SK-MEL-5 (cell line): ENCODE results near the gene OR51A2. TPM values are rescaled to one million over a fixed set of nuclear protein-coding genes. Genes with fewer than 3 reads are reported as not detected.
"Not testable (repeated sequence)": the region's sequence is repeated elsewhere in the genome, so short reads cannot be mapped to it uniquely, and the experiment has no call there.

Source experiments
- DNase-seq: peaks from one replicate; pipeline ENCODE4 v3.0.0-alpha.2; 2016; ENCODE audit warnings: low read depth, low spot score
- in situ Hi-C: cut with HindIII; loops from 2 replicates; pipeline ENCODE4 v1.10.0; 2016; ENCODE audit warnings: low sequenced_read_pairs, high pct_unique_total_duplicates, low pct_unique_long_range_greater_than_20kb
- polyA plus RNA-seq, 2 experiments: library from polyadenylated mRNA; depleted of rRNA; stranded (reverse); fragments of >200 nt; gene quantifications; 2 replicates each; pipeline ENCODE4 v1.2.3, GENCODE V29; 2015
- total RNA-seq: library from RNA; depleted of rRNA; stranded (reverse); fragments of >200 nt; shearing (Covaris generic); gene quantifications from 2 replicates; pipeline ENCODE4 v1.2.3, GENCODE V29; 2014; rRNA removed

The OR51A2 gene, protein sequence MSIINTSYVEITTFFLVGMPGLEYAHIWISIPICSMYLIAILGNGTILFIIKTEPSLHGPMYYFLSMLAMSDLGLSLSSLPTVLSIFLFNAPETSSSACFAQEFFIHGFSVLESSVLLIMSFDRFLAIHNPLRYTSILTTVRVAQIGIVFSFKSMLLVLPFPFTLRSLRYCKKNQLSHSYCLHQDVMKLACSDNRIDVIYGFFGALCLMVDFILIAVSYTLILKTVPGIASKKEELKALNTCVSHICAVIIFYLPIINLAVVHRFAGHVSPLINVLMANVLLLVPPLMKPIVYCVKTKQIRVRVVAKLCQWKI
- total RNA-seq: not detected in 2 replicates
- not detected in 2 replicates for polyA plus RNA-seq (2015; cell fraction: cytosol; rRNA removed)
- polyA plus RNA-seq (2015; cell fraction: nucleus; rRNA removed): not detected in 2 replicates

DNA sequence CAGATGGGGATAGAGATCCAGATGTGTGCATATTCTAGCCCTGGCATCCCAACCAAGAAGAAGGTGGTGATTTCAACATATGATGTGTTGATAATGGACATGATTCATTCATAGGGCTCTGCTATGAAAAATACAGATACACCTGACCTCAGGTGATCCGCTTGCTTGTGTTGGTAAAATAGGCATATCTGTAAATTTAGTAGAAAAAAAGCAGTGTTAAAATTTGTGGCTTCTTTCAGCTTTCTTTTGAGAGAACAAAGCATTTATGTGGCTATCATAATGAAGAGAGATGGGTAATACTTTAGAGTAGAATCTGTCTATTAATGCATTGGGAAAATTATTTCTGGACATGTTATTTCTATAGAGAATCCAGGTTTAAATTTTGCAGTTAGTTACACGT lies at the start of gene OR51A2:
OR51A2 (minus strand) TSS at position 101 of the 400 bp plus-strand sequence; CDS start at position 101, 0 bp downstream.
- in situ Hi-C loops, DNase-seq: not testable (repeated sequence)

DNA sequence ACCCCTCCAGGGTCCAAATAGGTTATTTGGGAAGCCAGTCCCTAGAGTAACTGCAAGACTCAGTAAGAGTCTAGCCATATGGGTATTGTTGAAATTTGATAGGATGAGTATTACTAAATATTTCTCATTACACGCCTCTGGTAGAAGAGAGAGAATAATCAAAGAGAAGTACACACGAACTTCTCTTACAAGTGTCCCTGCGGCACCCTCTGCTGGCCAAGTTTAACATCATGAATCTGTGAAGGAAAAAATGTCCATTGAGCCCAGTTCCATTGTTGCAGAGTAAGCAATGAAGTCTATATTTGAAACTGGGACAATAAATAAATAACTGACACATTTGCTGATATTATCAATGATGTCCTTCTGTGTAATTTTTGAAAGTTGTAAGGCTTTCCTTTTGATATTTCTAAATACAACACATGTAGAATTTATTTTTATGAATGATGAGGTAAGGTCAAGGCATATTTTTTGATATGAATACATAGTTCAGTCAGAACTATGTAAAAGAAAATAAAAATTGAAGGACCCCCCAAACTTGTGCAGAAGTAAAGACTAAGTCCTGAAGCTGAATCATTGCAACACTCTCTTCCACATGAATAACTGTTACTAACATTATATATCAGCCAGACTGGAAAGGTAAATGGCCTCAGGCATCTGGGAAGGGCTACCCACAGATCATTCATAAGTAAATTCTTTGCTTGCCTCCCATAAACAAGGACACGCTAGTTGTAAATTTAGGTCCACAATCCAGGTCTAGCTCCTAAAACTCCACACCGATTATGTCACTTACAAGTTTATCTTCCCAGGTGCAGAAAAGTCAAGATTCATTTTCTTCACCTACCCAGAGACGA lies 49.1 kb upstream of the OR51A2 start:
- in situ Hi-C loops: no loop called here
- DNase-seq: peak; percentile 74

DNA sequence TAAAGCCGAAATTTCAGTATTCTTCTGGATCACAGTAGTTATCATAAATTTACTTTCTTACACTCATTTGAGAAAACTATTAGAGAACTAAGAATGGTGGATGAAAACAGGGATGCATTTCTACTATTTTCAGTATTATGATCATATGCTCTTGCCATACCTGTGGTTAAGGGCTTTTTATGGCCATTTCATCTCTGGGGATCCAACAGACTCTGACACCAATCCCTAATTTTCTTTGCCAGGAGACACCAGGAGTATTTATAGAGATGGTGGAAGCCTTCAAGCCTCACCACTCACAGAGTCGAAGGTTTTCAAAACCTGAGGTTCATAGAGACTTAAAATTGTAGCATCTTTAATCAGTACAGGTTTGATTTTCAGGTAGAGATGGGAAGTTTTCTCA lies 39.0 kb upstream of the OR51A2 start, which contains the start of gene OR51L1:
OR51L1 (plus strand) TSS at position 301 of the 400 bp plus-strand sequence. CDS start 4,132 bp downstream, outside the sequence.
- in situ Hi-C loops: no loop called here
- no peak for DNase-seq

DNA sequence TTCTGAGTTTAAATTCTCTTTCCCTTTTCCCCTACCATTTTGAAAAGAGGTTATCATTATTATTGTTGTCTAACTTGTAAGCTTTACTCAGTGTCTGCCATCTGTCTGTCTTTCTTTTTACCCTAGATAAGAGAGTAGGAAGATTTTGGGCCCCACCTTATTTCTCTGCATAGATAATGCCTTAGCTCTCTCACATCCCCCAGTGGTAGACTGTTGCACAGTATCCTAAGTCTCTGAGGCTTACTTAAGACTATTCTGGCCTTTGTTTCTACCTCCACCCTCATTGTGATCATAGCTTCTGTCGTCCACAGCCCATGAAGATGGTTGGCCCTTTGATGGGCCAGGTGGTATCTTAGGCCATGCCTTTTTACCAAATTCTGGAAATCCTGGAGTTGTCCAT lies 35.5 kb upstream of the OR51A2 start:
- in situ Hi-C loops: no loop called here
- DNase-seq: peak; percentile 6

DNA sequence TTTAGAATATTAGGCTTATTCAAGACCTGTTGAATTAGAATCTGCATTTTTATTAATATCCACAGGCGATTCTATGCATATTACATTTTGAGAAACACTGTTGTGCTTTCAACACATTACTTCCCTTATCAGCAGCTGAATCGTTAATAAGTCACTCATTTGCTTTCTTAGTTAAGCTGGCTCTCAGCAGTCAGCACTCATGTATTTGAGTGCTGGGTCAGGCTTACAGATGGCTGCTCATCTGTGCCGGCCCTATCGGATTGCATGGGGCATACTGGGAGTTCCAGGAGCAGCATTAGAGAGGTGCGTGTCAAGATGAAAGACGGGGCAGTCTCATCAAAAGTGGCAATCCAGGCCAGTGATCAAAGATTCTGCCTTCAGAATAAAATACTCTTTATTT lies 28.3 kb upstream of the OR51A2 start:
- in situ Hi-C loops: no loop called here

DNA sequence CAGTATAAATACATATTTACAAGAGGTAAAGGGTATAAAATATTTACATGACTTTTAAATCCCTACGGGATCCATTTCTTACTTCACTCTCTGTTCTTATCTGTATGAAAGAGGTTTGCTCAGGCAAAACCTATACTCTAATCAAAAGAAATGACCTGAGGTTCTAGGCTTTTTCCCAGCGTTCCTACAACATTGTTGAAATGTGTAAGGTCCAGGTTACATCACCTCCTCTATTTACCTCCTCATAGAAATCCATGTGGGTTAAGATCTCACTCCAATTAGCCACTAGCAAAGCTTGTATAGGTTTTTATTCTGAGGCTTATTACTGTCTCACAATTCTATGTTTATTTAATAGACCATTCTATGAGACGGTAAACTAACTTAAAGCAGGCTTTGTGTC lies 27.2 kb upstream of the OR51A2 start:
- DNase-seq: no peak
- in situ Hi-C loops: no loop called here

More for the DNA sequence above, 28.3 kb upstream of the OR51A2 start:
- no peak for DNase-seq

DNA sequence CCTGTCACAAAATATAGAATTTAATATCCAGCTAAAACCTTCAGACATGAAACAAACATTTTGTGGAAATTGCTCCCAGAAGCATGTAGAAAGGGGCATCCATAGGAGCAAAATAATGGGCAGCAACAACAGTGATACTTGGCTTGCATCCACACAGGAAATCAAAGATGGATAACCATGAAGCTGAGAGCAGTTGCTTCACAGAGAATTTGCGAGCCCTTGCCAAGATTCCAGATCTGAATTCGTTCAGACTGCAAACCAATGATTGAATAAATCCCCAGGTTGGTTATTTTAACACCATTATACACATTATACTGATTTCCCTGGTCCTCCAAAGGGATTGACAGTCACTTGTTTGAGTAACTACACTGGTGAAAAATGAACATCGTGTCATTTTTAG lies 23.5 kb upstream of the OR51A2 start:
- no peak for DNase-seq
- in situ Hi-C loops: no loop called here

DNA sequence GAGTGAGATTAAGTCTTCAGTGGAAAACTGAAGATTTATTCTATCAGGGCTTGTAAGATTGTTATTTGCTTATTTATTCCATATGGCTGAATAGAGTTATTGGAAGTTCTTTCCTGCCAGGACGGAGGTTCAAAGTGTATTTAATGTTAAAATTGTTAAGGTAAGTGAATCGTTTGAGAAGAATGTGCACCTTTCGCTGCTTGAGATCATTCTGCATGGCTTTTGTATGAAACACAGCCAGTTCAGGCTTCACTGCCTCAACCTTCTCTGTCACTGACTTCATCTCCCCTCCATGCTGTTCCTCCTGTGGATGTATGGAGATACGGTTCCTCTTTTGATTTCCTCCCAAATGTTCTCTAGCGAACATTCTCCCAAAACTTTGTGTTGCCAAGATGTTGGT lies 19.9 kb upstream of the OR51A2 start:
- in situ Hi-C loops: no loop called here
- DNase-seq: no peak

DNA sequence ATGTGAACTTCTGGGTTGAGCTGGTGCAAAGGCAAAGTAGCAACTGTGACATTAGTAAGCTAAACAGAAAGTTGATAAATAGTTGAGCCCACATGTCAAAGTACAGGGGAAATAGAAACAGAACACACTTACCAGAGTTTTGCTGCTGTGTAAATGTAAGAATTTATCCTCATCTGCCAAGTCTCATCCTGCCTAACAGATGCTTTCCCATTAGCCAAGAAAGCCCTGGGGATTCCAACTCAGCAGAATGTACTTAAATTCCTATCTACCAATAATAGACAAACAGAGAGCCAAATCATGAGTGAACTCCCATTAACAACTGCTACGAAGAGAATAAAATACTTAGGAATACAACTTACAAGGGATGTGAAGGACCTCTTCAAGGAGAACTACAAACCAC lies 7.3 kb upstream of the OR51A2 start:
- in situ Hi-C loops: no loop called here
- DNase-seq: no peak

DNA sequence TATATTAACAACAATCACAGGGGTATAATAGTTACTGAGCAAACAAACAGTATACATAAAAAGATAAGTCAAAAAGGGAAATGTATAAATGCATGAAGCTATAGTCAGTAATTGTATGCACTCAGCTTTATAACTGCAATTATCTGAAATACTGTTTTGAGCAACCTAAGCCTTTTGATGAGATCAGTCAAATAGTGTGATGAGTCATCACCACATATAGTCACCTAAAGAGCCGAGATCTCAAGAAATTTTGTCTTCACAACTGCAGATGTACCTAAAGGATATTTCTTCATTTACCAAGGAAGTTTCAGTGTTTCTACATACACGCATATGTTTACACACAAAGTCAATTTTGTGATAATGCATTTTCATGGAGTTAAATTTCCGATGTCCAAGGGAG lies 5.4 kb upstream of the OR51A2 start:
- in situ Hi-C loops: no loop called here
- DNase-seq: no peak

DNA sequence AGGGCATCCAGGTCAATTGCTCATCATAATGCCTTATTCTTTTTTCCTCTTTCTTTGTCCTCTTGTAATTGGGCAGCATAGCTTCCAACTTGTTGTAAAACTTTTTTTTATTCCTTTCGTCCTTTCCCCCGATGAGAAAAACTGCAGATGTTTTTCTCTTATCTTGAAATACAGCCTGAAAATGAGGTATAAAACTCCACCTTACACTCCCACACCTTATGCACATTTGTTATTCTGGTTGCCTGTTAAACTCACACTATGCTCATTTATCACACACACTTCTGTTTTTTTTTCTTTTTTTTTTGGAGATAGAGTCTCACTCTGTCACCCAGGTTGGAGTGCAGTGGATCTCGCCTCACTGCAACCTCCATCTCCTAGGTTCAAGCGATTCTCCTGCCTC lies 1.9 kb upstream of the OR51A2 start:
- DNase-seq: no peak
- in situ Hi-C loops: no loop called here

DNA sequence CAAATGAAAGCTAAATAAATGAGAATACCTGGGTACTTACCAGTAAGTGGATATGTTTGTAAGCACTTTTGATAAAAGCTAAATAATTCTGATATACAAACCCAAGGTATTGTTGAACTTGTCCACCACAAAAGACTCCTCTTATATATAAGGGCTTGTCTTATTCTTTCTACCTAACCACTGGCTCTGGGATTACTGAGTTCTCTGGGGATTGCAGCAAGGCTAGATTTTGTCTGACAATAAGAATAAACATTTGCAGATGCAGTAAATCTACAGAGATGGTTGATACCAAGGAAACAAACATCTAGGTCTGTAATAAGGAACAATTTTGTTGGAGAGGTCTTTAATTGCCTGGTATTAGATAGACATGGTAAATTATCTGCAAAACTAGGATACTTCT lies 8.0 kb downstream of the OR51A2 start, which contains the start of gene OR51A4:
OR51A4 (minus strand) TSS at position 101 of the 400 bp plus-strand sequence. CDS start 505 bp downstream, outside the sequence.
- DNase-seq: no peak
- in situ Hi-C loops: no loop called here

DNA sequence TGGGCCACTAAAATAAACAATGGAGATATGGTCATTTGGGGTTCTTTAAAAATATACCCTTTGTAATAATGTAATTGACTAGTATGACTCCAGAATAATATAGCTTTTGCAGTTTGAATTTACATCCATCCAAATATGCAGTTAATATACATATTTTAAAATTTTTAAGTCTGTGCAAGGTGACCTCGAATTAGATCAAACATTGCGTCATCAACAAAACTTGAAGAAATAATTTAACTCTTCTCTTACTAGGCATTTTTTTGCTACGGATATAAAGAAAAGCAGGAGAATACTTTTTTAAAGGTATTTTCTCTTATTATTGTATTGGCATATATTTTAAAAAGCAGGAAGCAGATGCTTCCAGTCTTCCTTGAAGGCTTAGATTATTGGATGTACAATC lies 18.8 kb downstream of the OR51A2 start:
- in situ Hi-C loops: no loop called here
- no peak for DNase-seq

DNA sequence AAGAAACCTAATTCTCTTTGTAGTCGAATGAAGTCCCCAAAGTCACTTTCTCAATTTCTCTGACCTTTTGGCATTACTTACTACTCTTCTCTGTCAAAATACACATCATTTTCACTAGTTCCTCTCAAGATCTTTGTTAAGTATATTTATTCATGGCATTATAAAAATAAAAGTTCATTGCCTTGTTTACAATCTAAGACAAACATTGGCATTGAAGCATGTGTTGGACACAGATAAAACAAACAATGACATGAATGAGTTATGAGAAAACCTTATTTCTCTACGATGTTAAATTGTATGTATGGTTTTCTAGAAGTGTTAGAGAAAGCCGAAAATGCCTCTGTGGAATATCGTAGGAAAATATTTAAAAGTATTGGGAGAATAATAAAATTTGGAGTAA lies 22.8 kb downstream of the OR51A2 start:
- in situ Hi-C loops: no loop called here
- no peak for DNase-seq

DNA sequence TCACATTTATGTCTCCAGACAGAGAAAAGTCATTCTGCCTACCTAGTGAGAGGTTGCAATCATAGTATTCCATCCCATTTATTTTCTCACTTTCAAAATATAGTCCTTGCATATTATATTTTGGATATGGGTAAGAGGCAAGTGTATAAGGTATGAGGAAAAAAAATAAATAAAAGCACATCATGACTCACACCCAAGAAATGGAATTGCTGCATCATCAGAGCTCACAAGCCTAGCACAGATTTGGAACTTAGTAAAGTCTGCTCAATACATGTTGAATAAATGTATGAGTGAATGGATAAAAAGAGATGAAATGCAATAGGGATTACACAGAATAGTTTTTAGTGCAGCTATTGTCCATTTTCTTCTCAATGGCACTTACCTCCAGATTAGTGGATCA lies 28.9 kb downstream of the OR51A2 start:
- DNase-seq: no peak
- in situ Hi-C loops: no loop called here

DNA sequence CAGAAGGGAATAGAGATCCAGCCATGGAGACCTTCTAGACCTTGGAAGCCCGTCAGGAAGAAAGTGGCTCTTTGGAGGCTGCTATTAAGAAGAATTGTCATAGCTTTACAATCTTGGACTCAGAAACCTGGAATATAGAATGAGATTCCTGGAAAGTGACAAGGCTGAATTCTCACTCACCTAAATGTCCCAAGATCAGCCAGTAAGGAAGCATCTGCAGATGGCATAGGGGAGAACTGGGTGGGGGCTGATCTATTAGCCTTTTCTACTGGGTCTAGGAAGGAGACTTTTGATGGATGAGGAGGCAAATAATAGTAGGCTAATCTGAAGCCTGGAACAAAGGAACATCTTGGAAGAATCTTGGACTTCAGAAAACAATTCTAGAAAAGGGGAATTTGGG lies 31.3 kb downstream of the OR51A2 start, which contains the start of gene OR51G1:
OR51G1 (minus strand) TSS at position 101 of the 400 bp plus-strand sequence; CDS start at position 101, 0 bp downstream.
- DNase-seq: no peak
- in situ Hi-C loops: no loop called here

DNA sequence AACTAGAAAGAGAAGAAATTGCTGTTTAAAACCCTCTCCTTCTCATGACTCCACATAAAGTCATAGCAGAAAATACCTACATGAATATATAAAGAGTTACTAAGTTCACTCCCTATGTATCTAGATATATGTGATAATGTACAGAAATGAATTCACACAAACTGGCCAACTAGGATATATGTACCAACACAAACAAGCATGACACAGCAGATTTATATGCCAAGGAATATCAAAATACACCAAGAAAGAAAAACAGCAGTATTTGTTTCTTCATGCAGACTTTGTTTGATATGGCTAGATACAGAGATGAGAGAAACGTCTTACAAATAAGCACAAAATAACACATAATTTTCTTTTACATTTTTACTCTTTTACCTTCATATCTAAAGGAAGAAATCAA lies 33.2 kb downstream of the OR51A2 start:
- in situ Hi-C loops: no loop called here
- no peak for DNase-seq

DNA sequence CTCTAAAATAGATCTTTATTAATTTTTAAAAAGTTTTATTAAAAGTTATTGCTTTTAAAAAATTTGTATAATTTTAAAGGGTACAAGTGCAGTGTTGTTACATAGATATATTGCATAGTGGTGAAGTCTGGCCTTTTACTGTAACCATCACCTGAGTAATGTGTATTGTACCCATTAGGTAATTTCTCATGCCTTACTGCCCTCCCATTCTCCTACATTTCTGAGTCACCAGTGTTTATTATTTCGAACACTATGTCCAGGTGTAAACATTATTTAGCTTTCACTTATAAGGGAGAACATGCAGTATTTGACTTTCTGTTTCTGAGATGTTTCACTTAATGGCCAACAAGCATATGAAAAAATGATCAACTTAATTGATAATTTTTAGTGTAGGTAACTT lies 33.7 kb downstream of the OR51A2 start:
- DNase-seq: no peak
- in situ Hi-C loops: no loop called here
